Stimulated activated CD8-positive, alpha-beta memory T cell treated with anti-CD3 and anti-CD28 coated beads, Interleukin-15, amount 100 ng/mL, for 48 hours (primary cell): ENCODE results near the gene CBL.
"Not testable (repeated sequence)": the region's sequence is repeated elsewhere in the genome, so short reads cannot be mapped to it uniquely, and the experiment has no call there.

Experiments
- DNase-seq, 2 donors: peaks; one replicate each; pipeline ENCODE4 v3.0.0-alpha.2; 2020; ENCODE audit warnings: low read depth in 2 of 2

CBL gene

GRCh38 chr11:119205574-119206510, at the start of gene CBL:
Gene CBL, plus strand, starts transcription at chr11:119206339. Its CDS starts 79 bp downstream, at chr11:119206418.
- DNase-seq: peak; percentile 88 to 89

- no peak for DNase-seq
Observed at GRCh38 chr11:119156496-119156895, 49.6 kb upstream of the CBL start.

- no peak for DNase-seq
Observed at GRCh38 chr11:119157063-119157462, 49.1 kb upstream of the CBL start.

- DNase-seq: no peak
Observed at GRCh38 chr11:119158467-119158866, 47.7 kb upstream of the CBL start.

- DNase-seq: no peak
Observed at GRCh38 chr11:119160151-119160550, 46.0 kb upstream of the CBL start.

GRCh38 chr11:119161871-119162270, 44.3 kb upstream of the CBL start:
- DNase-seq: no peak

- DNase-seq: no peak
Observed at GRCh38 chr11:119166368-119167076, 39.6 kb upstream of the CBL start.

- not testable (repeated sequence) for DNase-seq
Observed at GRCh38 chr11:119167077-119167458, 39.1 kb upstream of the CBL start.

GRCh38 chr11:119167933-119168332, 38.2 kb upstream of the CBL start:
- no peak for DNase-seq

- DNase-seq: peak; percentile 74 to 76
Observed at GRCh38 chr11:119168471-119169281, 37.5 kb upstream of the CBL start, which contains the start of gene NLRX1. Gene NLRX1, plus strand, starts transcription at chr11:119168725. Its CDS starts 2,679 bp downstream, at chr11:119171404.

GRCh38 chr11:119169282-119169719, 36.8 kb upstream of the CBL start:
- DNase-seq: peak; percentile 28

GRCh38 chr11:119172513-119172912, 33.6 kb upstream of the CBL start:
- no peak for DNase-seq

GRCh38 chr11:119173453-119173852, 32.7 kb upstream of the CBL start:
- no peak for DNase-seq

GRCh38 chr11:119175493-119176077, 30.6 kb upstream of the CBL start:
- DNase-seq: no peak

GRCh38 chr11:119178166-119178680, 27.9 kb upstream of the CBL start:
- no peak for DNase-seq

GRCh38 chr11:119179342-119179741, 26.8 kb upstream of the CBL start:
- DNase-seq: no peak

GRCh38 chr11:119179983-119180382, 26.2 kb upstream of the CBL start:
- DNase-seq: no peak

GRCh38 chr11:119180729-119181676, 25.1 kb upstream of the CBL start:
- DNase-seq: no peak

- no peak for DNase-seq
Observed at GRCh38 chr11:119181677-119182412, 24.3 kb upstream of the CBL start.
